ENCODE data around the gene KRTAP3-3. TPM values are rescaled to one million over a fixed set of nuclear protein-coding genes. Genes with fewer than 3 reads are reported as not detected.
"Not testable (repeated sequence)": the region's sequence is repeated elsewhere in the genome, so short reads cannot be mapped to it uniquely, and the experiment has no call there.

The KRTAP3-3 gene
- total RNA-seq, 1 donor from 2014 or later = not detected

DNA sequence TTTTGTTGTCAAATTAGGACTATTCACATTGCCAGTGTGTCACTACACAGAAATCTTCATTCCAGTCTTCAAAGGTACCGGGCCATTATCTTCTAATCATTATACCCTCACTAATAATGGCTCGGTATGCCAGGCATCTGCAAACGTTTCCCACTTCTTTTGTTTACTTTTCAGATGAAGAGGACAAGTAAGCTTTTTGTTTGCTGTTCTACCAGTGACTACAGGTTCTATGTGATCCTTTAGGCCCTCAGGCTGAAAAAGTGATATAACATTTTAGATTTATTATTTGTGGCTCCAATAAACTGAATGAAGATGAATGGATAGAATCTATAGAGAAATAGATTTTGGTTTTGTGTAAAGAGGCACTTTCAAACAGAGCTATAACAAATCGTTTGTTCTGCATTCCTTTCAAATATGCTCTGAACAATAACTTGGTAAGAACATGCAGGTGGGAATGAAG, 15.4 kb upstream of the KRTAP3-3 start:
- DNase-seq (ENCODE audit: low spot score) = no peak
- intact Hi-C loops (cut with DNase I) = no loop called here

GRCh38 chr17:41008811-41009210, 14.8 kb upstream of the KRTAP3-3 start, which contains the start of gene KRTAP3-1:
TSS of gene KRTAP3-1 (minus strand) at chr17:41009128. CDS start at chr17:41009074, 54 bp downstream.
- intact Hi-C loops (cut with DNase I) = no loop called here
- DNase-seq (ENCODE audit: low spot score) = no peak

GRCh38 chr17:41004397-41004796, 10.4 kb upstream of the KRTAP3-3 start:
- intact Hi-C loops (cut with DNase I) = no loop called here
- DNase-seq (ENCODE audit: low spot score) = no peak

- intact Hi-C loops (cut with DNase I) = no loop called here
Observed at GRCh38 chr17:41003926-41004325, 10.0 kb upstream of the KRTAP3-3 start.

DNA sequence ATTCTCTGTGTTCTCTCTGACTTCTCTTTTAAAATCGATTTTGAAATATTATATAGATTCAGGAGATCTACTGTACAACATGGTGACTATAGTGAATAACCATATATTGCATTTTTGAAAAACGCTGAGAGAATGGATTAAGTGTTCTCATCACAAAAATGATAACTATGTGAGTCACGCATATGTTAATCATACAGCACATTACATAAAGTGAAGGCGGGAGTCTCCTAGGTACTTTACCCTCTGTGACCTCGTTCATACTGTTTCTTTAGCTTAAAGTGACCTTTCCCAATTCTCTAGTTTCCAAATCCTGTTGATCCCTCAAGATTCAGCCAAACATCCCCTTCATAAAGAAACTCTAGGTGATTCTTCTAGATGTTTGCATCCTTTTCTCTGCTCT, 8.8 kb upstream of the KRTAP3-3 start:
- intact Hi-C loops (cut with DNase I) = no loop called here
- no peak for DNase-seq (ENCODE audit: low spot score)

More at GRCh38 chr17:41003926-41004325, 10.0 kb upstream of the KRTAP3-3 start:
- DNase-seq (ENCODE audit: low spot score) = no peak

DNA sequence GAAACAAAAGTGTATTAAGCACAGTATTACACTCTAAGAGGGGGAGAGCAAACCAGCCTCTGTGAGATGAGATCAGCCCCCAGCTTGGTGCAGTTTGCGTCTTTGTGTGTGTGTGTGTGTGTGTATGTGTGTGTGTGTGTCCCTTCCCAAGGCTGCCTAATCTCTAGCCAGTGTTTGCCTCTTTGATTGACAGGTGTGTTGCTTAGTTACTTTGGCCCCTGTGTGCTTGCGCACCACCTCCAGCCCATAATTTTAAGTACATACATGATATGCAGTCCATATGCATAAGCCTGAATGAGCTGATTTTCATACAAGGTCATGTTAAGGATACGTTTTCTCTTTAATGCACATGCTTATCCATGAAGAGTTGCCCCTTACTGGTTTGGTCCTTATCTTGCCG, 7.8 kb upstream of the KRTAP3-3 start:
- no peak for DNase-seq (ENCODE audit: low spot score)
- intact Hi-C loops (cut with DNase I) = no loop called here

DNA sequence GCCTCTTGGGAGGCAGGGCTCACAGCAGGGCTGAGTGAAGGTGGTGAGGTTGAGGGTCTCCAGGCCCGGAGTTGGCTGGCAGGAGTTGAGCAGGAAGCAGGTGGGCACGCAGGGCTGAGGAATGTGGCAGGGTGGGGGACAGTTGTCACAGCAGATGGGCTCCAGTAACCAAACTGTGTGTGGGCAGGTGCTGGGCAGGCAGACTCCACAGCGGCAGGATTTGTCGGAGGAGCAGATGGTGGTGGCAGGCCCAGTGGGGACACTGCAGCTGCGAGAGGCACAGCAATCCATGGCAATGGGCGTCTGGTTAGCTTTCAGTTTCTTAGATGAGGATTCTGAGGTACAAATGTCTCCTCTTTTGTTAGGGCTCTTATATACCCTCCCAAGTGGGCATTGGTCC, 5.6 kb upstream of the KRTAP3-3 start, which contains the start of gene KRTAP3-2:
KRTAP3-2 (minus strand) TSS at position 344 of the 400 bp plus-strand sequence; CDS start at position 291, 53 bp downstream.
- intact Hi-C loops (cut with DNase I); DNase-seq (ENCODE audit: low spot score): not testable (repeated sequence)

GRCh38 chr17:40997361-40997760, 3.4 kb upstream of the KRTAP3-3 start:
- intact Hi-C loops (cut with DNase I) = no loop called here
- no peak for DNase-seq (ENCODE audit: low spot score)

DNA sequence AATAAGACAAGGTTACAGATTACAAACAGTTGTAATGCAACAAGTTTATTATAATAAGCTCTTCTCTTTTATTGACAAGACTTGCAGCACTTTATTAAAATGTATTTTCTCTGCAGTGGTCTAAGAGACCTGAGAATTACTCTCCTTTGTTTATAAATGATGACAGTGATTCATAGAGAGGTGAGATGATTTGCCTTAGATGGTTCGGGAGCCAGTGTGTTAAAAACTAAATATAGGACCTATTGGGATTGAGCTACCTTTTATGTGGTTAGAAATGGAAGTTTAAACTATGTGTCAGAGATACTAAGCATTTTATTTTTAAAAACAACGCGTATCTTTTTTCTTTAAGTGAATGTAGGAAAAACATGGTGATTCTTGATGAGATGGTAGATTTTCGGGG, 2.9 kb upstream of the KRTAP3-3 start:
- no peak for DNase-seq (ENCODE audit: low spot score)
- intact Hi-C loops (cut with DNase I) = no loop called here

- intact Hi-C loops (cut with DNase I) = no loop called here
- DNase-seq (ENCODE audit: low spot score) = no peak
Observed at GRCh38 chr17:40995116-40995515, 1.2 kb upstream of the KRTAP3-3 start.

- DNase-seq (ENCODE audit: low spot score) = no peak
- intact Hi-C loops (cut with DNase I) = no loop called here
Observed at GRCh38 chr17:40993084-40993483, 880 bp downstream of the KRTAP3-3 start.

GRCh38 chr17:40992666-40993065, 1.3 kb downstream of the KRTAP3-3 start:
- intact Hi-C loops (cut with DNase I) = no loop called here
- DNase-seq (ENCODE audit: low spot score) = no peak

DNA sequence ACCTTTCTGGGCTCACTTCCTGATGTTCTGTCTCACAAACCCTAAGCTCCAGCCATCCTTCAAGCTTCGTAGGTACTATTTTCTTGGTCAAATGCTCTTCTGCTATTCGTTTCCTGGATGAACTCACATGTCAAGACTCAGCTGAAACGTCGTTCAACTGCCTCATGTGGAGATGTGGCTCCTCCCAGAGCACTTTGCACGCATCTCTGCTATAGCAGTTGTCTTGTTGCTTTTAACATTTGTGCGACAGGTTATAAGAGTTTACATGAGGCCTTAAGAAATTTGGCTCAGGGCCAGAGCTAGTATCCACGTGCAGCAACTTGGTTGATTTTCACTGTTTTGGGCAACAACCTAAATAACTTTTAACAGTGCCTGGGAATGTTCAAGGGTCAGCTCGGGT, 7.0 kb downstream of the KRTAP3-3 start:
- intact Hi-C loops (cut with DNase I) = no loop called here
- DNase-seq (ENCODE audit: low spot score) = no peak

DNA sequence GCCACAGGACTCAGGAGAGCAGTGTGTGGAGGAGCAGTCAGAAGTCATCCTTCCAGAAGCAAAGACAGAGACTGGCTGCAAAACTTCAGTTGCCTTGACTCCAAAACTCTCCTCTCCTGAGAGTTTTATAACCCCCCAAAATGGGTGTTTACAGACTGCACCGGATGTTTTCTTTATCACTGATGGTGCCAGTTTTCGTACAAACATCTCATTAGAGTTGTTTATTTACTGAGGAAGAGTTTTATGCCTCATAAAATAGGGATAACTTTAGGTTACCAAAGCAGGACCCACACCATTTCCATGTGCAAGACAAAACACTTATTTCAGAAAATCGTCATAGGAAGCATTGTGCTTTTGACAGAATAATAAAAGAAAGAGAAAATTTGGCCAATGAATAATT, 9.7 kb downstream of the KRTAP3-3 start, which contains the start of gene KRT40:
KRT40 (minus strand) TSS at position 101 of the 400 bp plus-strand sequence; CDS start at position 48, 53 bp downstream.
- intact Hi-C loops (cut with DNase I) = no loop called here

GRCh38 chr17:40981115-40981514, 12.8 kb downstream of the KRTAP3-3 start:
- intact Hi-C loops (cut with DNase I) = no loop called here
- no peak for DNase-seq (ENCODE audit: low spot score)

More for the DNA sequence above, 9.7 kb downstream of the KRTAP3-3 start, which contains the start of gene KRT40:
- DNase-seq (ENCODE audit: low spot score) = no peak

- intact Hi-C loops (cut with DNase I) = no loop called here
- no peak for DNase-seq (ENCODE audit: low spot score)
Observed at GRCh38 chr17:40980596-40980995, 13.4 kb downstream of the KRTAP3-3 start.

GRCh38 chr17:40980117-40980516, 13.8 kb downstream of the KRTAP3-3 start:
- intact Hi-C loops (cut with DNase I) = no loop called here
- no peak for DNase-seq (ENCODE audit: low spot score)

- intact Hi-C loops (cut with DNase I) = no loop called here
Observed at GRCh38 chr17:40978575-40979151, 15.3 kb downstream of the KRTAP3-3 start.

GRCh38 chr17:40975516-40975915, 18.4 kb downstream of the KRTAP3-3 start:
- intact Hi-C loops (cut with DNase I) = no loop called here
- DNase-seq (ENCODE audit: low spot score) = no peak

More at GRCh38 chr17:40978575-40979151, 15.3 kb downstream of the KRTAP3-3 start:
- no peak for DNase-seq (ENCODE audit: low spot score)

DNA sequence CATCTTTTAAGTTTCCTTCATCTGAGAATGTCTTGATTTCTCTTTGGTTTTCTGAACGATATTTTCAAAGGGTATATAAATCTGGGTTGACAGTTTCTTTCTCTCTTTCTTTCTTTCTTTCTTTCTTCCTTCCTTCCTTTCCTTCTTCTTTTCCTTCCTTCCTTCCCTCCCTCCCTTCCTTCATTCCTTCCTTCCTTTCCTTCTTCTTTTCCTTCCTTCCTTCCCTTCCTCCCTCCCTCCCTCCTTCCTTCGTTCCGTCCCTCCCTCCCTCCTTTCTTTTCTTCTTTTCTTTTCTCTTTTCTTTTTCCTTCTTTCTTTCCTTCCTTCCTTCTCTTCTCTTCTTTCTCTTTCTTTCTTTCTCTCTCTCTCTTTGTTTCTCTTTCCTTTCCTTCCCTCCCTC, 19.6 kb downstream of the KRTAP3-3 start:
- intact Hi-C loops (cut with DNase I) = no loop called here
- no peak for DNase-seq (ENCODE audit: low spot score)

DNA sequence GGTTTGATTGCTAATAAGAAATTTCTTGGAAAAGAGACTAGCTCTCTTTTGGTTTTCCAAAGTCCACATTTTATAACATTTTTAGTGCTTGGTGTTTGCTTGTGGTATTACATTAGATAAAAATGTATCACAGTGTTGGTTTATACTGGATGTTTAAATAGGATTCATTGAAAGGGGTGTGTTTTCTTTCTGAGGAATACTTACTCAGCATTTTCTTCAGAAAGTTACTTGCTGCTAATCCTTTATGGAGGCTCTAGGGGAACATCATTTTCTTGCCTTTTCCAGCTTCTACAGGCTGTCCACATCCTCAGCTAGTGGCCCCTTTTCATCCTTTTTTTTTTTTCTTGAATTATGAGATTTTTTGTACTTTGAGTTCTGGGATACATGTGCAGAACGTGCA, 26.4 kb downstream of the KRTAP3-3 start:
- no peak for DNase-seq (ENCODE audit: low spot score)
- intact Hi-C loops (cut with DNase I) = no loop called here
